HAP-1 (cell line): ENCODE results near the gene COL4A6.

ENCODE experiments used
- DNase-seq, 2 experiments: peaks; one replicate each; pipeline ENCODE4 v3.0.0-alpha.2; 2016 to 2020; ENCODE audit warnings: low spot score in 2 of 2
- H3K27me3 ChIP-seq: fragments of 250-450 bp; sonication (Bioruptor Pico); 2 replicates; pipeline ENCODE4 v1.5.1; 2020; ENCODE audit warnings: low read depth, mild to moderate bottlenecking, moderate library complexity
- H3K36me3 ChIP-seq: fragments of 250-450 bp; sonication (Bioruptor Pico); replicated peaks from 2 replicates; pipeline ENCODE4 v1.5.1; 2020; ENCODE audit warnings: mild to moderate bottlenecking
- H3K4me1 ChIP-seq: fragments of 250-450 bp; sonication (Bioruptor Pico); 2 replicates; pipeline ENCODE4 v1.5.1; 2020; ENCODE audit warnings: mild to moderate bottlenecking
- H3K4me3 ChIP-seq: fragments of 250-450 bp; sonication (Bioruptor Pico); 2 replicates; pipeline ENCODE4 v1.5.1; 2020; ENCODE audit warnings: mild to moderate bottlenecking, moderate library complexity
- H3K9me3 ChIP-seq: fragments of 250-450 bp; sonication (Bioruptor Pico); 2 replicates; pipeline ENCODE4 v1.5.1; 2020; ENCODE audit warnings: mild to moderate bottlenecking, moderate library complexity
- in situ Hi-C: fragments of 300-500 bp; cut with MboI; formaldehyde crosslinking; loops from 3 replicates; pipeline ENCODE4 v1.14.3; 2020; ENCODE audit warnings: low sequenced_read_pairs, inconsistent platforms, mixed read lengths

The COL4A6 gene

DNA sequence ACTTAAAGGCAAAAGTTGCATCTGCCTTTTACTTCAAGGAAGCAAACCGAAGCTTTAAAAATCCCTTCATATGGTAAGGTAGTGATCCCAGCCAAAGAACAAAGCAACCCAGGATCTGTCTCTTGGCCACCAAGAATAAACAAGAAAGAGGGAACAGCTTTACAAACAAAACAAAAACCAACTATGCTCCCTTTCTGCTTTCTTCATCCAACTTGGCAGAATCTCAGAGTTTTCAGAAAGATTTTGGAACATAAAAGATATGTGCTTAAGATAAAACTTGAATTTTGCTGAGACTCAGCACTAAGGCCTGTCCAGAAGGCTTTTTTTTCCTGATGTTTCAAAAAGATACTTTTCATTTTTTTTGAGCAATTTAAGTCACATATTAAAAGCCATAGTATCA lies 94.0 kb downstream of the COL4A6 start:
- Histone ChIP-seq H3K36me3 (no peaks in the 10 kb centered on the region), H3K27me3 (no peaks in the 10 kb centered on the region), H3K9me3 (no peaks in the 10 kb centered on the region), H3K4me1 (peaks cover 12% of the 10 kb centered on the region), H3K4me3 (no peak overlapping the region)
- in situ Hi-C loops = no loop called here
- DNase-seq = no peak

DNA sequence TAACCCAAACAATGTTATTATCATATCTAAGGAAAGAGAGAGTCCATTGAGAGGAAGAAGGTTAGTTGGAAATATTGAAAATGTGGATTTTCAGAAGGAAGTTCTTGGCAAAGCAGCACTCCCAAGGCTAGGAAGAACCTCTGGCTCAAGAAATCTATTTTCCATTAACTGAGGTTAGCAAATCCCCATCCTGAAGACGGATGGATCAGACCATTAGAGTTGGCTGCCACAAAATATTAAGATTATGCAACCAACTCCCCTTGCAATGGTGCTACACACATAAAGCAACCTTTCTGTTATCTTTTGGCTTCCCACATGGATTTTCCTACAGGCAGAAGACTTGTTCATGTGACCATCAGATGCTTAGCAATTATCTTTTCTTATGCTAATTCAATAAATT lies 96.3 kb downstream of the COL4A6 start:
- in situ Hi-C loops = no loop called here
- no peaks in the 10 kb centered on the region; the same call in 1 of the 2 replicates for H3K4me1 ChIP-seq
- no peaks in the 10 kb centered on the region for H3K27me3 ChIP-seq
- H3K4me3 ChIP-seq = no peak overlapping the region
- DNase-seq = no peak
- H3K9me3 ChIP-seq = no peaks in the 10 kb centered on the region
- H3K36me3 ChIP-seq = no peaks in the 10 kb centered on the region

DNA sequence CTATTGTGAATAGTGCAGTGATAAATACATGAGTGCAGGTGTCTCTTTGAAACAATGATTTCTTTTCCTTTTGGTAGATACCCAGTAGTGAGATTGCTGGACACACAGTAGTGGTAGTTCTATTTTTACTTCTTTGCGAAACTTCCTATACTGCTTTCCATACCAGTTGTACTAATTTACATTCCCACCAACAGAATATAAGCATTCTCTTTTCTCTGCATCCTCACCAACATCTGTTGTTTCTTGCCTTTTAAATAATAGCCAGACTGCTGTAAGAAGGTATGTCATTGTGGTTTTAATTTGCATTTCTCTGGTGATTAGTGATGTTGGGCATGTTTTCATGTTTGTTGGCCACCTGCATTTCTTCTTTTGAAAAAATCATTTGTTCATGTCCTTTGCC lies 105.9 kb downstream of the COL4A6 start:
- in situ Hi-C loops = no loop called here
- H3K9me3 ChIP-seq = no peaks in the 10 kb centered on the region

DNA sequence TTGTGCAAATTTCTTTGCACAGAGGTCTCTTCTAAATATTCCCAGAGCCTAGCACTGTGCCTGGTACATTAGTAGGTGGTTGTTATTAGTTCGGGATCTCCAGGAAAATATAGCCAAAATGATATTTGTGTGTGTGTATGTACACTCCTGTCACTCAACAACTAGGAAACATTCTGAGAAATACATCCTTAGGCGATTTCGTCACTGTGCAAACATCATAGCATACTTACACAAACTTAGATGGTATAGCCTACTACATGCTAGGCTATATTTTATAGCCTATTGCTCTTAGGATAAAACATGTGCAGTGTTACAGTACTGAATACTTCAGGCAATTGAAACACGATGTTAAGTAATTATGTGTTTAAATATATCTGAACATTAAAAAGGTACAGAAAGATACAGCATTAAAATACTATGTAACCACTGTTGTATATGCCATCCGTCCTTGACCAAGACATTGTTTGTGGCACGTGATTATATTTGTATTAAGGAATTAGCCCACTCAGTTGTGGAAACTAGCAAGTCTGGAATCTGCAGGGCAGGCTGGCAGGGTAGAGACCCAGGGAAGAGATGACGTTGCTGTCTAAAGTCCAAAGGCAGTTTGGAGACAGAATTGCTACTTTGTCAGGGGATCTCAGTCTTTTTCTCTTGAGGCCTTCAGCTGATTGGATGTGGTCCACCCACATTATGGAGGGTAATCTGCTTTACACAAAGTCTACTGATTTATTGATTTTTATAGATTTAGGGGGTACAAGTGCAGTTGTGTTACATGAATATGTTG lies 106.9 kb downstream of the COL4A6 start:
- Histone ChIP-seq H3K4me3 (no peak overlapping the region), H3K36me3 (no peaks in the 10 kb centered on the region), H3K9me3 (no peaks in the 10 kb centered on the region), H3K27me3 (no peaks in the 10 kb centered on the region), H3K4me1 (no peaks in the 10 kb centered on the region)
- no peak for DNase-seq
- in situ Hi-C loops = no loop called here

More for the DNA sequence above, 105.9 kb downstream of the COL4A6 start:
- Histone ChIP-seq H3K4me3 (no peak overlapping the region), H3K4me1 (no peaks in the 10 kb centered on the region), H3K27me3 (no peaks in the 10 kb centered on the region), H3K36me3 (no peaks in the 10 kb centered on the region)
- no peak for DNase-seq

DNA sequence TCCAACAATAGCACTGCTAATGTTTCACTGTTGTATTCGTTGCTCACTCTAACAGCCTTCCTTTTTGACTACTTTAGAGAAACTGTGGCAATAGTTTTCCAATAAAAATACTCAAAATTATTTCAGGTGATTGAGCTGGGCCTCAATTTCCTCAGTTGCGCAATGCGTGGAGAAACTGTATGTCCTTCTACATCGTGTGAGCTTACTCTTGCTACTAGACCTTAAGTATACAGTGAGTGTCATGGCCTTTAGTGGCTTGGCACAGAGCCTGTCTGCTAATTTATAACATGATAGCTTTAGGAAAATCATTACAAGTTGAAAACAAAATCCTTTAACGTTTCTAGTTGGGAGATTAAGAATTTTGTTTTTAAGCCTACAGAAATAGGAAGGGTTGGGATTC lies 114.5 kb downstream of the COL4A6 start:
- in situ Hi-C loops = no loop called here

DNA sequence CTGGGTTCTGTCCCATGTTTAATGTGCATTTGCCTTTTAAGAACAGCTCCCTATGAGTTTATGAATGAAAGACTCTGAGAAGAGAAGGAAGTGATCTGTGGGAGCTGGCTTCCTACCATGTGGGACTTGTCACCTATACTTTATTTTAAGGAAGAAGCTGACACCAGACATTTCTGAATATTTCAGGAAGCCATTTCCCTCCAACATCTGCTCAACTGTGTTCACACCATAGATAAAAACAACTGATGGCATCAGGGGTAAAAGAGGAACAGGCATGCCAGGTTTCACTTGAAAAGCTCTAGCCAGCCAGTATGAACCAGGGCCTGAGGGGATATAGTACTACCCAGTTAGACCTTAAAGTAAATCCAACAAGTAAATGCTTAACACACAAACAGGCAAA lies 116.0 kb downstream of the COL4A6 start:
- no peaks in the 10 kb centered on the region for H3K36me3 ChIP-seq
- H3K4me1 ChIP-seq = no peaks in the 10 kb centered on the region
- H3K9me3 ChIP-seq = no peaks in the 10 kb centered on the region
- in situ Hi-C loops = no loop called here
- no peaks in the 10 kb centered on the region for H3K27me3 ChIP-seq
- no peak for DNase-seq
- H3K4me3 ChIP-seq = no peak overlapping the region

More for the DNA sequence above, 114.5 kb downstream of the COL4A6 start:
- DNase-seq = no peak
- no peaks in the 10 kb centered on the region for H3K4me1 ChIP-seq
- no peaks in the 10 kb centered on the region for H3K36me3 ChIP-seq
- H3K9me3 ChIP-seq = no peaks in the 10 kb centered on the region
- no peak overlapping the region for H3K4me3 ChIP-seq
- no peaks in the 10 kb centered on the region for H3K27me3 ChIP-seq

DNA sequence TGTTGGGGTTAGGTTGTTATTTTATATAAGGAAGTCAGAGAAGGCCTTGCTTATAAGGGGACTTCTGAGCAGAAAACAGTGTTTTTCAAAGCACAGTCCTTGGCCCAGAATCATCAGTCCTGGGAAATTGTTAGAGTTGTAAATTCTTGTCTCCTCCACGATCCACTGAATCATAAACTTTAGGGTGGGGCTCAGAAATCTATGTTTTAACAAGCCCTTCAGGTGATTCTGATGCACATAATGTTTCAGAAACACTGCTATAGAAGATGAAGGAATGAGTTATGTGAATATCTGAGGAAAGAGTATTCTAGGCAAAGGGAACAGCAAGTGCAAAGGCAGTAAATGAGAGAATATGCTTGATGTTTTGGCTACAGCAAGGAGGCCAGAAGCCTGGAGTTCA lies 121.8 kb downstream of the COL4A6 start:
- H3K36me3 ChIP-seq = no peaks in the 10 kb centered on the region
- H3K9me3 ChIP-seq = no peaks in the 10 kb centered on the region
- no peak for DNase-seq
- in situ Hi-C loops = no loop called here
- H3K4me3 ChIP-seq = no peak overlapping the region
- H3K4me1 ChIP-seq = no peaks in the 10 kb centered on the region
- no peaks in the 10 kb centered on the region for H3K27me3 ChIP-seq

DNA sequence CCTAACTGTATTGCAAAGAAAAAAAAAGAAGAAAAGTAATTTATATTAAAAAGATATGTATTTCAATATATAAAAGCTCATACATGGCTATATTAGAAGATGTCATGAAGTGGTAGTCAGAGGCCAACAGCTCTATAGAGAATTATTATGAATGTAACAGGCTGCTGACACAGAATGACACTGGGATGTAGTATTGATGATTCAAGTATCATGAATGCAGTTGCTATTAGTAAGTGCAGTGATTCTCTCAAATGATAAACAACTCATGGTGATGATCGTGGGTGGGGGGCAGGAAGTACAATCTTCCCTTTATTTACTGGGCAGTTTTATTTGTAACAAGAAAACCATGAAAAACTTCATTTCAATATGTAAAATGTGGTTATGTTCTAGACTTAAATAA lies 124.6 kb downstream of the COL4A6 start:
- Histone ChIP-seq H3K9me3 (no peaks in the 10 kb centered on the region), H3K4me1 (peaks cover 6% of the 10 kb centered on the region; the same call in 1 of the 2 replicates), H3K4me3 (no peak overlapping the region), H3K27me3 (no peaks in the 10 kb centered on the region), H3K36me3 (no peaks in the 10 kb centered on the region; the same call in 1 of the 2 replicates)
- no peak for DNase-seq
- in situ Hi-C loops = no loop called here

DNA sequence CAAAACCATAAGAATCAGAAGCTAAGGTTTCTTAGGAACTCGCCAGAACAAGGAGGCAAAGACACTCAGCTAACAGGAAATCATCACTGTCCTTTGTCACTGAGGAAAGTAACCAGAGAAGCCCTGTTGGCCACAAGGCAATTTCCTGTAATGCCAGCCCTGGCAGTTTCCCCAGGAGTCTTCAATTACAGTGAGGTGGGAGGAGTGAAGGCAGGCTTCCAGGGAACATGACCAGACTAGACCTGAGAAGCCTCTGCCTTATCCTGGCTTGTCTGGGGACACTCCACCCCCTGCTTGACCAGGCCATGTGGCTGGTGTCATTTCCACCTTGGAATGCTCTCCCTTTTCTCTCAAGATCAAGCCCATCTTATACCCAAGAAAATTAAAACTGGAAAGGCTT lies 125.3 kb downstream of the COL4A6 start:
- in situ Hi-C loops = no loop called here
- no peak overlapping the region for H3K4me3 ChIP-seq
- peaks cover 6% of the 10 kb centered on the region; the same call in 1 of the 2 replicates for H3K4me1 ChIP-seq
- DNase-seq = no peak
- H3K9me3 ChIP-seq = no peaks in the 10 kb centered on the region
- H3K36me3 ChIP-seq = no peaks in the 10 kb centered on the region; the same call in 1 of the 2 replicates
- no peaks in the 10 kb centered on the region for H3K27me3 ChIP-seq

DNA sequence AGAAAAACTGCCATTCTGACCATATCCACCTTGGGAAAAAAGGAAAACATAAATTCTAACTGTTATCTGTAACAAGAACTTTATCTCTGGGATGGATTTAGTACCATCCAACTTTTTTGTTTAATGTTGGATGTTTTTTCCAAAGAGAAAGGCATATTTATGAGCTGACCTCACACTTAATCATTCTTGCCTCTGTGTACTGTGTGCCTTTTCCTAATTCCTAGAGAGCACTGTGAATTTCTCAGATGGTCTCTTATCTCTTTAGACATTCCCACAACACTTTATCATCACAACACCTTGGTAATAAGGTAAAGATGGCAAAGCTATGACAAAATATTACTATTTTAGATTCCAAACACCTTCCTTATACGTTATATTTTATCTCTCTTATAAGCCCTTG lies 126.2 kb downstream of the COL4A6 start:
- Histone ChIP-seq H3K4me1 (peaks cover 6% of the 10 kb centered on the region; the same call in 1 of the 2 replicates), H3K4me3 (no peak overlapping the region), H3K27me3 (no peaks in the 10 kb centered on the region), H3K9me3 (no peaks in the 10 kb centered on the region), H3K36me3 (no peaks in the 10 kb centered on the region; the same call in 1 of the 2 replicates)
- DNase-seq = no peak
- in situ Hi-C loops = no loop called here

DNA sequence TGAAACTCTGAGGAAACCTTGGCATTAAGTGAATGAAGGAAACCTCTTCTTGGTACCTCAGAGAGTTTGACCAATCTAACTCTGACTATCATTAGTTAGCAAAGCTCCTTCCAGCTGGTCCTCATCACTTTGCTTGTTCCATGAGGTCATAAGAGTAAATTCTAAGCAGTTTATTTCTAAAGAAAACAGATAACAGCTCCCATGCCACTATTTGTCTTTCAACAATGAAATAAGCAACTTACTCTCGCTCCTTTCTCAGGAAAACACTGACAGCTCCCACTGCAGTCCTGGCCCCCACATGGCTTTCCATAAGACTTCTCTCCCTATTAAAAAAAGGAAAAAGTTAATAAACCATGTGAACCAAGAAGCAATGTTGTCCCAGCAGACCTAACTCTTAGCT lies 127.7 kb downstream of the COL4A6 start:
- H3K4me1 ChIP-seq = peaks cover 6% of the 10 kb centered on the region; the same call in 1 of the 2 replicates
- no peaks in the 10 kb centered on the region; the same call in 1 of the 2 replicates for H3K36me3 ChIP-seq
- H3K4me3 ChIP-seq = no peak overlapping the region
- no peak for DNase-seq
- H3K9me3 ChIP-seq = no peaks in the 10 kb centered on the region
- no peaks in the 10 kb centered on the region for H3K27me3 ChIP-seq
- in situ Hi-C loops = no loop called here

DNA sequence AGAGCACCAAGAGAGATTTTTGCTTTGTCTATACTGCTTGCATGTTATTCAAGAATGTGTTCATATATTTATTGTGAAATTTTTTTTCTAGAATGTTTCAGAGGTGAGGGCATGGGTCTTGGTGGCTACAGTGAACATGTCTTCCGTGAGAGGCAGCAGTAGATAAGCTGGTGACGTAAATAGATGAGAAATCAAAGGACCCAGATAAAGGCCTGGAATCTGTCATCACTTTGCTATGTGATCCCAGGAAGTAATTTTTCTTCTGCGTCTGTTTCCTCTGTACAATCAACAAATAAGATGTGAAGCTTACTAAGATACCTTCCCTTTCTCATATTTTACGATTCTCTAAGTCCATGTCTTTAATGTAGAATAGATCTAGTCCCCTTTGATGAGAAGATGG lies 129.1 kb downstream of the COL4A6 start:
- Histone ChIP-seq H3K4me3 (no peak overlapping the region), H3K9me3 (no peaks in the 10 kb centered on the region), H3K27me3 (no peaks in the 10 kb centered on the region), H3K36me3 (no peaks in the 10 kb centered on the region; the same call in 1 of the 2 replicates), H3K4me1 (peaks cover 6% of the 10 kb centered on the region; the same call in 1 of the 2 replicates)
- DNase-seq = no peak
- in situ Hi-C loops = no loop called here

DNA sequence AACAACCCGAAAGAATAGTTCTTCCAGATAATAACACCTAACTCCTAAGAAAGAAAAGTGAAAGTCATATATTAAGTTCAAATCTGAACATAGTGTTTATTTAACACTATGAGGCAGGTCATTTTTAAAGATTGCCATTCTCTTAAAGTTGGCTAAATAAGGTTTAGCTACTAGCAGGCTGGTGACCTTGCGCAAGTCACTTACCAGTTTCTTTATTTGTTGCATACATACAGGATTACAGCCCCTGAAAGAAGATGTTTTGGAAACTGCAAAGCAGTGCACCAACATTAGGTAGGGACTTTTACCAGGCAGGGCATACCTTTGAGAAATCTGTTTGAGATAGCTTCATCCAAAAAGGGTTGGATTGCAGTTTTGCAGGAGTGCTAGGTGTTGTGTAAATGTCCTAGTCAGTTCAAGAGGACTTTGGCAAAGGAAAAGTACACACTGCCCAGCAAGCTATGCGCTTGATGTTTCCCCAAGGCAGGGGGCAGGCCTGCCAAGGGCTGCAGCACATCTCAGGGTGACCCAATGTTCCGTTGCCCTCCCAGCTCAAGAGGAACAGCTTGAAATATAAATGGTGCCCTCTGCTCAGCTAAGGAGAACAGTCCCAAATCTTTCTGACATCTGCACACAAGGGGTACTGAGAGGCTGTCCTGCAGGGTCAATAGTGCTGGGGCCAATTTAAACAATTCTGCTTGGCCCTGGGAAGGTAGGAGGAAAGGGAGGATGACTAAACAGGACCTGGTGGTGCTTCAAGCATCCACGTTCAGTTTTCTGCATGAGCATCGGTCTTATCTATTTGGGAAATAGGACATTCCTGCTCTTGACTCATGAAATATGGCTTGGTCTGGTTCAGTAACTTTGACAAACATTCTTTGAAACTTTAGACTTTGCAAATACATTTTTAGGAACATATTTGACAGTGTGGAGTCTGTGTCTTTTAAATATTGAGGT lies 130.8 kb downstream of the COL4A6 start:
- DNase-seq = no peak
- no peaks in the 10 kb centered on the region for H3K9me3 ChIP-seq
- H3K36me3 ChIP-seq = no peaks in the 10 kb centered on the region; the same call in 1 of the 2 replicates
- H3K4me3 ChIP-seq = no peak overlapping the region
- no peaks in the 10 kb centered on the region for H3K27me3 ChIP-seq
- H3K4me1 ChIP-seq = peaks cover 6% of the 10 kb centered on the region; the same call in 1 of the 2 replicates
- in situ Hi-C loops = no loop called here

DNA sequence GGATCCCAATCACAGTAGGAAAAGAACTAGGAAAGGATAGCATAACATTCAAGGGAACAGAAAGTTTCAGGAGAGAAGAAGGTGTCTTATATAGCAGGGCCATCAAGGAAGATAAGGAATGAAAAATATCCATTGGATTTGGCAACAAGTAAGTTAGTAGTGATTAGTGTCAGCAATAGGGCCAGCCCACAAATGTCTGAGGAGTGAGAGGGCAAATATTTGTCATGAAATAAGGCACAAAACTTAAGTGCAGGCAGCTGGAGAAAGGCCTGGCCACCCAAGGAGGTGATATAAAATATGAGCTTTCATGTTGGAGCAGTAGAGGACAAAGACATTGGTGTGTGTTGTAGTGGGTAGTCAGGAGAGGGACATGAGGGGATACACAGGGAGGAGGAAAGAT lies 132.1 kb downstream of the COL4A6 start:
- in situ Hi-C loops = no loop called here
- DNase-seq = no peak
- Histone ChIP-seq H3K36me3 (no peaks in the 10 kb centered on the region; the same call in 1 of the 2 replicates), H3K4me3 (no peak overlapping the region), H3K27me3 (no peaks in the 10 kb centered on the region), H3K9me3 (no peaks in the 10 kb centered on the region), H3K4me1 (peaks cover 6% of the 10 kb centered on the region; the same call in 1 of the 2 replicates)
